ENCODE results near the gene INF2. TPM values are rescaled to one million over a fixed set of nuclear protein-coding genes. Genes with fewer than 3 reads are reported as not detected.

Gene INF2
- total and polyA plus RNA-seq, 2 experiments from 2014 or later, result 36.7 to 75.5 TPM

DNA sequence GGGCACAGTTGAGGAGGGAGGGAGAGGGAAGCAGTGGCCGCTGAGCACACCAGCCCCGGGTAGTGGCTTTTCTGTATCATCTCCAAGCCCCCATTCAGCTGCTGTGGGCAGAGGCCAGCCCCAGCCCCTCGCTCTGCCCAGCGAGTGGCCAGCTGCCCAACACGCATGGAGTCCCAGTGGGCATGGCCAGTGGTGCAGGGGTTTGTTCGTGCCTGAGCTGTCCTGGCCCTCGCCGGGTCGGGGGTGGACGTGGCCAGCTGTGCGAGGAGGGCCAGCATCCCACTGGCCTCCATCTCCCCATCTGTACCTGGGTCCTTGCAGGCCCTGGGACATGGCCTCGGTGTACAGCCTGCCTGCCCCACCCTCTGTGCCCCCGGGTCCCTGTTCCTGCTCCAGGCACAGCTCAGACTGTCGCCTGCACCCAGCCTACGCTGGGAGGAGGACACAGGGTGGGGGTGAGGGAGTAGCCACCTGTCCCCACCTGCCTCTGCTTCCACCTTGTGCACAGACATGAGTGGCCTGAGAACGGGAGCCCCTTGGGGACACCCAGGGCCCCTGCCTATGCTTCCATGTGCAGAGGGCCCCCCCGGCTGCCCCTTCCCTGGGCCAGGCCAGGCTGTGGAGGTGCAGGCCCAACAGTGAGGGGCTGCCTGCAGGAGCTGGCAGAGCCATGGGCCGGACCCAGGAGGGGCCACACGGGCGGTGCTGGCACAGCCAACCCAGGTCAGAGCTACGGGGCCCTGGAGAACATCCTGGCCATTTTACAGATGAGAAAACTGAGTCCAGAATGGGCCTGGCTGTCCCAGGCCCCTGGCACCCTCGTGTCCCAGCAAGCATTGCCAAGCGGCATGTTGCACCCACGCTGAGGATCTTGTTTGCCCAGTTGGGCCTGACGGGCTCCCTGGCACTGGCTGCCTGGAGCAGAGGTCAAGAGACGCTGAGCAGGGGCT is 4.3 kb downstream of the INF2 start:
- no peak overlapping the region; the same call in 1 of the 2 replicates for H3K27ac Mint-ChIP-seq

More for the DNA sequence above, 4.3 kb downstream of the INF2 start:
- Histone ChIP-seq H2AFZ (no peak overlapping the region), H3F3A (replicated peaks; ENCODE audit: low read depth) (no peaks in the 10 kb centered on the region), H4K20me1 (replicated peaks; ENCODE audit: insufficient read depth) (peaks cover 5% of the 10 kb centered on the region; the same call in 1 of the 2 replicates), H3K36me3 (ENCODE audit: insufficient read depth) (no peaks in the 10 kb centered on the region), H3K27ac (ENCODE audit: low read depth) (no peak overlapping the region), H3K27me3 (ENCODE audit: insufficient read depth) (no peaks in the 10 kb centered on the region), H3K4me1 (ENCODE audit: insufficient read depth) (peaks cover 24% of the 10 kb centered on the region), H3K79me2 (replicated peaks; ENCODE audit: insufficient read depth) (peaks cover 46% of the 10 kb centered on the region), H3K4me3 (no peak overlapping the region), H3K9me2 (ENCODE audit: insufficient read depth) (no peaks in the 10 kb centered on the region), H3K4me2 (no peak overlapping the region)
- peaks cover 4% of the 10 kb centered on the region; the same call in 1 of the 3 replicates for H3K36me3 Mint-ChIP-seq (ENCODE audit: low read depth)
- H3K4me3 Mint-ChIP-seq, result no peak overlapping the region
- H3K4me1 Mint-ChIP-seq, result peaks cover 31% of the 10 kb centered on the region
- H3K27me3 Mint-ChIP-seq (ENCODE audit: insufficient read depth, low read depth, poor library complexity), result peaks cover 7% of the 10 kb centered on the region
- DNase-seq (ENCODE audit: low spot score) (no peak), ATAC-seq (no peak)
- no peaks in the 10 kb centered on the region for H3K9me3 Mint-ChIP-seq
- TF ChIP-seq EZH2phosphoT487 (IDR thresholded peaks at IDR 0.05; ENCODE audit: unreplicated experiment), result no peak
- no peak for TF ChIP-seq EZH2 (IDR thresholded peaks at IDR 0.05; ENCODE audit: low read depth, unreplicated experiment)
- no peak for TF ChIP-seq POLR2AphosphoS5 (IDR thresholded peaks at IDR 0.05; ENCODE audit: low read depth)
- no peak for TF ChIP-seq ZNF462 (CRISPR knock-in tag; IDR thresholded peaks at IDR 0.05)
- TF ChIP-seq, protein P1, sequence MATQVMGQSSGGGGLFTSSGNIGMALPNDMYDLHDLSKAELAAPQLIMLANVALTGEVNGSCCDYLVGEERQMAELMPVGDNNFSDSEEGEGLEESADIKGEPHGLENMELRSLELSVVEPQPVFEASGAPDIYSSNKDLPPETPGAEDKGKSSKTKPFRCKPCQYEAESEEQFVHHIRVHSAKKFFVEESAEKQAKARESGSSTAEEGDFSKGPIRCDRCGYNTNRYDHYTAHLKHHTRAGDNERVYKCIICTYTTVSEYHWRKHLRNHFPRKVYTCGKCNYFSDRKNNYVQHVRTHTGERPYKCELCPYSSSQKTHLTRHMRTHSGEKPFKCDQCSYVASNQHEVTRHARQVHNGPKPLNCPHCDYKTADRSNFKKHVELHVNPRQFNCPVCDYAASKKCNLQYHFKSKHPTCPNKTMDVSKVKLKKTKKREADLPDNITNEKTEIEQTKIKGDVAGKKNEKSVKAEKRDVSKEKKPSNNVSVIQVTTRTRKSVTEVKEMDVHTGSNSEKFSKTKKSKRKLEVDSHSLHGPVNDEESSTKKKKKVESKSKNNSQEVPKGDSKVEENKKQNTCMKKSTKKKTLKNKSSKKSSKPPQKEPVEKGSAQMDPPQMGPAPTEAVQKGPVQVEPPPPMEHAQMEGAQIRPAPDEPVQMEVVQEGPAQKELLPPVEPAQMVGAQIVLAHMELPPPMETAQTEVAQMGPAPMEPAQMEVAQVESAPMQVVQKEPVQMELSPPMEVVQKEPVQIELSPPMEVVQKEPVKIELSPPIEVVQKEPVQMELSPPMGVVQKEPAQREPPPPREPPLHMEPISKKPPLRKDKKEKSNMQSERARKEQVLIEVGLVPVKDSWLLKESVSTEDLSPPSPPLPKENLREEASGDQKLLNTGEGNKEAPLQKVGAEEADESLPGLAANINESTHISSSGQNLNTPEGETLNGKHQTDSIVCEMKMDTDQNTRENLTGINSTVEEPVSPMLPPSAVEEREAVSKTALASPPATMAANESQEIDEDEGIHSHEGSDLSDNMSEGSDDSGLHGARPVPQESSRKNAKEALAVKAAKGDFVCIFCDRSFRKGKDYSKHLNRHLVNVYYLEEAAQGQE (IDR thresholded peaks at IDR 0.05; ENCODE audit: unreplicated experiment), result no peak
- TF ChIP-seq CREB1 (CRISPR knock-in tag; IDR thresholded peaks at IDR 0.05; ENCODE audit: low read depth), result no peak
- TF ChIP-seq CTCF (conservative IDR thresholded peaks at IDR 0.05; ENCODE audit: low read depth in 2 of 2), result no peak
- TF ChIP-seq ZNF114 (CRISPR knock-in tag; IDR thresholded peaks at IDR 0.05), result no peak
